ENCODE measurements around the gene SHROOM1.

GRCh38 chr5:132785864-132786263, 44.6 kb downstream of the SHROOM1 start:
- no peak for TF ChIP-seq POLR2AphosphoS5 (IDR thresholded peaks at IDR 0.05)
- TF ChIP-seq POLR2A (IDR thresholded peaks at IDR 0.05), result no peak

Measured in stomach (tissue), 4 donors.